Effector memory CD8-positive, alpha-beta T cell (primary cell): Measurements from ENCODE around the gene TRIB2.

Experiments
- ATAC-seq: fragments of 150-1000 bp; cut with Tn5 transposase; replicated peaks from 2 replicates; pipeline ENCODE4 v1.10.0; 2021; ENCODE audit warnings: mild to moderate bottlenecking, moderate library complexity
- DNase-seq, 3 experiments: peaks; one replicate each; pipeline ENCODE4 v3.0.0; 2021
- H3K27ac Mint-ChIP-seq, 2 donors: one replicate each; pipeline ENCODE4 v1.8.0; 2022; ENCODE audit warnings: mild to moderate bottlenecking in 2 of 2, mixed read lengths in 2 of 2, moderate library complexity in 2 of 2
- H3K27me3 Mint-ChIP-seq, 2 donors: one replicate each; pipeline ENCODE4 v1.8.0; 2022; ENCODE audit warnings: mixed read lengths in 2 of 2
- H3K36me3 Mint-ChIP-seq: one replicate; pipeline ENCODE4 v1.8.0; 2022; ENCODE audit warnings: mild to moderate bottlenecking, moderate library complexity, mixed read lengths; ENCODE audit not compliant: insufficient read depth
- H3K4me1 Mint-ChIP-seq, 2 donors: one replicate each; pipeline ENCODE4 v1.8.0; 2022; ENCODE audit warnings: low read depth in 2 of 2, mixed read lengths in 2 of 2
- H3K4me3 Mint-ChIP-seq, 2 donors: one replicate each; pipeline ENCODE4 v1.8.0; 2022; ENCODE audit warnings: mild to moderate bottlenecking in 2 of 2, mixed read lengths in 2 of 2, moderate library complexity in 2 of 2
- H3K9me3 Mint-ChIP-seq, 2 donors: one replicate each; pipeline ENCODE4 v1.8.0; 2022; ENCODE audit warnings: mixed read lengths in 2 of 2

Gene TRIB2

DNA sequence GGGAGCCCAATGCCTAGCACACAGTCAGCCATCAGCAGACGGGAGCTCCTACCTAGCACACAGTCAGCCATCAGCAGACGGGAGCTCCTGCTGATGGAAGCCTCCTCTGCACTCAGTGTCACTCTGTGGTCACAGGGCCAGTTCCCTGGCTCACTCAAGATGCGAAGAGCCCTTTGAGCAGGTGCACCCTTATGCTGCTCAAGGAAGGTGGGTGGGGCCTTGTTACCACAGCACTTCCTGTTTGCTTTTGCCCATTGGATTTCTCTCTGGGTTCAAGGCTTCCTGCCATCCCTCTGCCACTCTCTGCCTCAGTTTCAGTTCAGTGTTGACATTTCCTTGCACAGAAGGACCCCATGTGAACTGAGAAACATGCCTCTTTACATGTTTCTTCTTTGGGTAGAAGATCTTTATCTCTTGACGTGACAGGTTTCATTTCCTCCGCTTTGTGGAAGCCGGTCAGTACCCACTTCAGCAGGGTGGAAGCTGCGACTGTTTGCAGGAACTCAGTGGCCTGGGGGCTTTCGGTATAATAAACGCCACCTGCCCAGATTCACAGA lies 11.6 kb downstream of the TRIB2 start:
- Mint-ChIP-seq H3K27me3 (no peaks in the 10 kb centered on the region), H3K9me3 (no peaks in the 10 kb centered on the region), H3K36me3 (peaks cover 44% of the 10 kb centered on the region), H3K27ac (peak overlapping the region; percentile 75 to 90), H3K4me3 (peak overlapping the region; percentile 76 to 79), H3K4me1 (peaks cover 58 to 66% of the 10 kb centered on the region in 2 donors)
- peak; percentile 84 for ATAC-seq
- peak; percentile 43 to 57 (median 52) for DNase-seq

DNA sequence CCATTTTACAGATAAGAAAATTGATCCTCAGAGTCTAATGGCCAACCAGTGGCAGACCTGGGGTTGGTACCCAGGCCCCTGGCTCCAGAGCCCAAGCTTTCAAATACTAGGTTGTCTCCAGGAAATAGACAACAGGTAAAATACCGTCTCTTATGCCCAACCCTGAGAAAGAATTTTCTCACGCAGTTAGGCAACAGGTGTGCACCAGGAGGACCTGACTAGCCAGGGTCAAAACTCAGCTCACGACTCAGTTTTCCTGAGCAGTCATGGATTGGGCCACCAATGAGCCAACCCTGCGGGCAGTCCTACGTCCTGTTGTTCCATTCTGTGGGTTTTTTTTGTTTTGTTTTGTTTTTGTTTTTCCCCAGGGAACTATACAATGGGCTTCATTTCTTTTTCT lies 13.5 kb downstream of the TRIB2 start:
- no peaks in the 10 kb centered on the region for H3K9me3 Mint-ChIP-seq
- no peak overlapping the region for H3K4me3 Mint-ChIP-seq
- peaks cover 59 to 65% of the 10 kb centered on the region in 2 donors for H3K4me1 Mint-ChIP-seq
- peaks cover 27% of the 10 kb centered on the region for H3K36me3 Mint-ChIP-seq
- ATAC-seq (no peak), DNase-seq (no peak)
- H3K27ac Mint-ChIP-seq, result no peak overlapping the region
- H3K27me3 Mint-ChIP-seq, result no peaks in the 10 kb centered on the region

DNA sequence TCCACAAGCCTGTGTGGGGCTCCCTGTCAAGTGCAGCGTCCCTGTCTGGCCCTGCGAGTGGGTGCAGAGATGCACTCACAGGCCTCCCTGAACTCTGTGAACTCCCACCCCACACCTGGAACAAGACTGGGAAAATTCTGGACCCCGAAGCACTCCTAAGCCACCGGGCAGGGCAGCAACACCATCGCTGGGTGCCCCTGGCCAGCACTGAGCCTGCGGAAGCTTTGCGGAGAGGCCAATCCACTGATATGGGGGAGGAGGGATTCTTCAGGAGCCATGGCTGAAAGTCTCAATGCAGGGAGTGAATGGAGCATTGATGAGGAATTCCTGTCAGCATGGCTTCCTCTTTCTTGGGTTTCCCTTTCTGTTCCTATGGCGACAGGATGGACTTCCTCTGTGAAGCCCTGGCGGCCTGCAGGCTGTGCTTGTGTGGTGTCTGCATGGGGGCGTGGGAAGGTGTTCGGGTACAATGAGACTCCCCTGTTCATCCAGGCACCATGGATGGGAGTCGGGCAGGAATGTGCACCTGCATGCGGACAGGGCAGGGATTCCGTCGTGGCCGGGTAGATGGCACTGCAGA lies 15.1 kb downstream of the TRIB2 start:
- no peaks in the 10 kb centered on the region for H3K9me3 Mint-ChIP-seq
- H3K27me3 Mint-ChIP-seq, result no peaks in the 10 kb centered on the region
- H3K36me3 Mint-ChIP-seq, result peaks cover 17% of the 10 kb centered on the region
- no peak for ATAC-seq
- DNase-seq, result no peak
- no peak overlapping the region for H3K4me3 Mint-ChIP-seq
- peak overlapping the region in 1 of 2 donors; percentile 18 for H3K27ac Mint-ChIP-seq
- peaks cover 63 to 67% of the 10 kb centered on the region in 2 donors for H3K4me1 Mint-ChIP-seq

DNA sequence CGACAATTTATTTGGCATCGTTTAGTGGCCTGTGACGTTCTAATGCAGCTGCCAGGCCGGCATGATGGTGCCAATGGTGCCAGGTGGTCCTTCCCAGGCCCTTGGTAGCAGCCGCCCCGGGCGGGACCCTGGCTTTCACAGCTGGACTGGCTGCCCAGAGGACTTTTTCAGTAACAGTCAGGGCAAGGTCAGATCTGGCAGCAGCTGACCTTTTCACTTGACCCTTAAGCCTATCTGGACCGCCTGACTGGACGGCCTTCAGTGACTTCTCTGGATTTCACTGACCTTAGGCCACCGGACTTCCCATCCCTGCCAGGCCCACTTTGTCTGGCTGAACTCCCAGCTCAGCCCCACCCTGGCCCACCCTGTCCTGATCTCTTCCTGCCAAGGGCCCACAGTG lies 15.9 kb downstream of the TRIB2 start:
- H3K4me3 Mint-ChIP-seq, result no peak overlapping the region
- H3K27ac Mint-ChIP-seq, result peak overlapping the region in 1 of 2 donors; percentile 29
- H3K27me3 Mint-ChIP-seq, result no peaks in the 10 kb centered on the region
- no peak for DNase-seq
- H3K9me3 Mint-ChIP-seq, result no peaks in the 10 kb centered on the region
- ATAC-seq, result no peak
- H3K36me3 Mint-ChIP-seq, result peaks cover 20% of the 10 kb centered on the region
- peaks cover 56 to 65% of the 10 kb centered on the region in 2 donors for H3K4me1 Mint-ChIP-seq

DNA sequence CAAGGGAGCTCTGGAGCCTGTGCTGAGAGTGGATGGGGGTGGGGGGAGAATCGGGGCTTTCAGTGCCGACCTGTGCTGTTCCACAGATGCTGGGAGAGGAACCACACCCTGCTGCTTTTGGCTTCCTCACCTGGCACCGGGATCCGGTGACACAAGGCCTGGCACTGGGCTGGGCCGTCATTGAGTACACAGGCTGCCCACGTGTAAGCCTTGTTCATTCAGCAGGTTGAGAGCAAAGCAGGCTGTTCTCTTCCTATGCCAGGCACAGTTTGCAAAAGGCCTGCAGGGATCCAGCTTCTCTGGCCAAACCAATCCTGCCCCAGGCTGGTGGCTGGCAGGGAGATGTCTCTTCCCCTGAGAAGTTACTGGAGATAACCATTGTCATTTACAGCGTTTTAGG lies 17.1 kb downstream of the TRIB2 start:
- H3K9me3 Mint-ChIP-seq, result no peaks in the 10 kb centered on the region
- no peak overlapping the region for H3K4me3 Mint-ChIP-seq
- ATAC-seq (no peak), DNase-seq (no peak)
- H3K27ac Mint-ChIP-seq, result peak overlapping the region in 1 of 2 donors; percentile 53
- peaks cover 48 to 58% of the 10 kb centered on the region in 2 donors for H3K4me1 Mint-ChIP-seq
- H3K27me3 Mint-ChIP-seq, result no peaks in the 10 kb centered on the region
- H3K36me3 Mint-ChIP-seq, result peaks cover 20% of the 10 kb centered on the region

DNA sequence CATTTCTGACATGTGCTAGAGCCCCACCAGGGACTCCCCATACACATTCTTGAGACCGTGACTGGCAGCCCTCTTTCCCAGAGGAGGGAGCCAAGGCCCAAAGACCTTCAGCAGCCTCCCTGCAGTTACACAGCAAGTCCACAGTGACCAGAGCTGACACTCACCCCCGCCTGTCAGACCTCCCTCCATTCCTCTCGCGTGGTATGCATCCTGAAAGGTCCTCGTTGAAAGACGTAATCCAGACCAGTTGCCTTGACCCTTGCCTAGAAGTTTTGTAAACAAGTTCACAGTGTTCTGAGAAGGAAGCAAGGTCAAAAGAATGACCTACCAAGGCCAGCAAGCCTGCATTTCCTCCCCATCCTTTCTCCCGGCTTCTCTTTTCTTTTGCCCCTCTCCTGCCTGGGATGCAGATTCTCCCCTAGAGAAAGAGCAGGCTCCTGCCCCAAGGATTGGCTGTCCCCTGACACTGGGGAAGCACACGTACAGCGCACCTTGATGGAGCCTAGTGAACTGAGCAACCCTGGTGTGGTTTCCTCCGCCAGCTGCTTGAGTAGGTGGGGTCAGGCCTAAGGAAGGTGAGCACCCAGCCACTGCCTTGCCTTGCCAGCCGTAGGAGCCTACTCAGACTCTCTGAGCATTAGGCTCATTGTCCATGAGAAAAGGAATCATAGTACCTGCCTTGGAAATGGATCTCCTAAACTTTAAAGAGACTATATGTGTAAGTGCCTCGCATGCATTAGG lies 18.3 kb downstream of the TRIB2 start:
- no peak for DNase-seq
- no peaks in the 10 kb centered on the region for H3K27me3 Mint-ChIP-seq
- peak overlapping the region; percentile 50 to 88 for H3K27ac Mint-ChIP-seq
- no peaks in the 10 kb centered on the region for H3K9me3 Mint-ChIP-seq
- peaks cover 43 to 56% of the 10 kb centered on the region in 2 donors for H3K4me1 Mint-ChIP-seq
- ATAC-seq, result peak; percentile 39
- H3K4me3 Mint-ChIP-seq, result peak overlapping the region in 1 of 2 donors; percentile 8
- H3K36me3 Mint-ChIP-seq, result peaks cover 17% of the 10 kb centered on the region

DNA sequence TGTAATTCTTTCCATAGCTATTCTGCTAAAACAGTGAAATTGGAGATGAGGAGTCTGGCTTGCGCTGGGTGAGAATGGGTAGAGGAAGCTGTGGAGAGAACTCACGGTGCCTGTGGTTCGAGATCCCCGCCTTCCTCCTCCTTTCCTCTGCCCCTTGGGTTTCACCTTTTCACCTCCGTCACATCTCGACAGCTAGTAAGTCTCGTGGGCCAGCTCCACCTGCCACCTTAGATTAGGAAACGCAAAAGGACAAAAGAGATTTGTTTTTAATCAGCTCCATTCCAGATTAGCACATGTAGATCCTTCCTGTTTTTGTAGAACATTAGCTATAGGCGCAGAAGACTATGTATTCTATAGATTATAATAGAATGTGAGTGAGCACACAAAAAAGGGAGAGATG lies 20.6 kb downstream of the TRIB2 start:
- Mint-ChIP-seq H3K4me3 (no peak overlapping the region), H3K27me3 (no peaks in the 10 kb centered on the region), H3K36me3 (peaks cover 32% of the 10 kb centered on the region), H3K9me3 (no peaks in the 10 kb centered on the region), H3K4me1 (peaks cover 29 to 43% of the 10 kb centered on the region in 2 donors), H3K27ac (peak overlapping the region in 1 of 2 donors; percentile 83)
- no peak for DNase-seq
- ATAC-seq, result peak; percentile 84

DNA sequence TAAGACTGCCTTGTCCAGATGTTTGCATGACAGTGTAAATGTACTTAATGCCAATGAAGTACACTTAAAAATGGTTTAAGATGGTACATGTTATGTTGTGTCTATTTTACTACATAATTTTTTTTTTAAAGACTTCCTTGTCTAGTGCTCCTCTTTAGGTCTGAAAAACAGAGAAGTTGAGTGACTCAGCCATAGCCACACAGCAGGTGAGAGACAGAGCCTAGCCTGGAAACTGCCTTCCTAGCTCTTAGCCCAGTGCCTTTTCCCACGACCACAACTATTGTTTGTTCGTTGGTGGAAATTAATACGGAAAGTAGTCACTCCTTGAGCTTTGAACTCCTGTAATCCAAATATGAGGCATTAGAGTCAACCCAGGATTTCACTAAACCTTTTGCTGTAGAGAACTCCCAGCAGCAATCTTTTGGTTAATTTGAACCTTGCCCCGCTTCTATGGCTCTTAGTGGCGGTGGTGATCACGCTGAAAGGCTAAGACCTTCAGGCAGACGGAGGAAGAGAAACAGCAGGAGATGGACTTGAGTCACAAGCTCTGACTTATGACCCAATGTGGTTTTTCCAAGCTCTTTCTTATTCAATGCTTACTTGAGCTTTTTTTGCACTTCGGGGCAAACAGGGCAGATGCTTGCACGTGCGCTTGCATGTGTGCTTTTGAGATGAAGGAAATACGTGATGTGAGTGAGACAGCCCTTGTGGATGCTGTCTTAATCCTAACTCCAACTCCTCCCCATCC lies 21.2 kb downstream of the TRIB2 start:
- DNase-seq, result no peak
- no peak for ATAC-seq

DNA sequence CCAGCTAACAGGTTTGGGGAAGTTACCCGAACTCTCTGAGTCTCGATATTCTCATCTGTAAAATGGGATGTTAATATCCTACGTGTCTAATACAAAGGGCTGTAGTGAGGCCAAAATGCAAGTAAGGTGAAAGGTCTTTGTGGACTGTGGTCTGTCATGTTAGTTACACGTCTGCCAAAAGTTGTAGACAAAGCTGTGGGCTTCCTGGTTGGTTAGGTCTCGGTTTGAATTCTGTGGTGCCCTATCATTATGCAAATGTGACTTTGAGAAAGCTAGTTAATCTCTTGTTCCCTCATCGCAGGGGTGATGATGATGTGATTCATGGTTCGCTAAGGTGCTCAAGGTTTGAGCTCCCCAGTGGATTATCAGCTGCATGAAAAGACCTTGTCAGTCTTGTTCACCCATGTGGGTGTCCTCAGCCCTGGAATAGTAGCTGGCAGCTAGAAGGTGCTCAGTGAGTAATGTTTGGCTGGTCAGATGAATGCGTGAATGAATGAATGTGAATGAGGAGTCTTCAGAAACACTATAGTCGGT lies 23.1 kb downstream of the TRIB2 start:
- peaks cover 23 to 42% of the 10 kb centered on the region in 2 donors for H3K4me1 Mint-ChIP-seq
- H3K27me3 Mint-ChIP-seq, result no peaks in the 10 kb centered on the region
- DNase-seq (no peak), ATAC-seq (no peak)
- no peaks in the 10 kb centered on the region for H3K9me3 Mint-ChIP-seq
- H3K4me3 Mint-ChIP-seq, result no peak overlapping the region
- H3K27ac Mint-ChIP-seq, result peak overlapping the region in 1 of 2 donors; percentile 83
- peaks cover 30% of the 10 kb centered on the region for H3K36me3 Mint-ChIP-seq

More for the DNA sequence above, 21.2 kb downstream of the TRIB2 start:
- no peaks in the 10 kb centered on the region for H3K27me3 Mint-ChIP-seq
- H3K4me1 Mint-ChIP-seq, result peaks cover 27 to 42% of the 10 kb centered on the region in 2 donors
- H3K9me3 Mint-ChIP-seq, result no peaks in the 10 kb centered on the region
- peaks cover 30% of the 10 kb centered on the region for H3K36me3 Mint-ChIP-seq
- peak overlapping the region in 1 of 2 donors; percentile 83 for H3K27ac Mint-ChIP-seq
- no peak overlapping the region for H3K4me3 Mint-ChIP-seq

DNA sequence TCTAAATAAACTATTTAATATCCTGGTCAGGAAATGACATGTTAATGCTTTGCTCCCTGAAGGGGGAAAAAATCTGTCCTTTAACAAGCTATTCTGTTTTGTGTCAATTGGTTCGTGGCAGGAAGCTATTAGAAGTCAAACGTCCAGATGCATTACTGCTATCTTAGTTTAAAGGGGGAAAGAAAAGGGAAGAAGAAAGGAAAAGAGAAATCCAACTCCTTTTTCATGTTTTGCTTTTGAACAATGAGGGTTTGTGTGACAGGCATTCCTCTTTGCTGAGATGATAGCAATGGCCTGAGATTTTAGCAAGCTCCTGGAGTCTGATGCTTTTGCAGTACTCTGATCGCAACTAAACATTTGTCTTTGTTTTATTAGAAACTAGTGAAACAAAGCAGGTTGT lies 24.6 kb downstream of the TRIB2 start:
- peaks cover 14 to 28% of the 10 kb centered on the region in 2 donors for H3K4me1 Mint-ChIP-seq

DNA sequence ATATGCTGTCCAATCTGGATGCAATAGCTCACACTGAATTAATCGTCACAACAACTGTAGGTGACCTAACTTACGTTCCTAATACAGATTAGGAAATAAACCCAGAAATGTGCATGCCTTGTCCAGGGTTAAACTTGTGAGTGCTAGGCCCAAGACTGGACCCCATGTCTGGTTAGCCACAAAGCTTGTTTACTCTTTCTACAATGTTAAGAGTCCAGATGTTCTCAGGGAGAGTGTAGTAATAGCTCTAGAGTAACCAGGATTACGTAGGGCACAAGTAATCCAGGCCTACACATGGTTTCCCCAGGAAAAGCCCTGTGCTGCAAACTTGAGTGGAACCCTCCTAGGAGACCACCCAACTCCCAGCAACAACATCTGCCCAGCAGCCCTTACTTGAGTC lies 26.2 kb downstream of the TRIB2 start:
- Mint-ChIP-seq H3K27me3 (no peaks in the 10 kb centered on the region), H3K4me3 (no peak overlapping the region), H3K9me3 (no peaks in the 10 kb centered on the region), H3K36me3 (peaks cover 23% of the 10 kb centered on the region), H3K27ac (peak overlapping the region; percentile 4 to 57), H3K4me1 (peaks cover 13 to 17% of the 10 kb centered on the region in 2 donors)
- ATAC-seq, result no peak
- no peak for DNase-seq

More for the DNA sequence above, 24.6 kb downstream of the TRIB2 start:
- no peak overlapping the region for H3K4me3 Mint-ChIP-seq
- no peak overlapping the region for H3K27ac Mint-ChIP-seq
- H3K9me3 Mint-ChIP-seq, result no peaks in the 10 kb centered on the region
- DNase-seq (no peak), ATAC-seq (no peak)
- H3K36me3 Mint-ChIP-seq, result peaks cover 30% of the 10 kb centered on the region
- no peaks in the 10 kb centered on the region for H3K27me3 Mint-ChIP-seq

DNA sequence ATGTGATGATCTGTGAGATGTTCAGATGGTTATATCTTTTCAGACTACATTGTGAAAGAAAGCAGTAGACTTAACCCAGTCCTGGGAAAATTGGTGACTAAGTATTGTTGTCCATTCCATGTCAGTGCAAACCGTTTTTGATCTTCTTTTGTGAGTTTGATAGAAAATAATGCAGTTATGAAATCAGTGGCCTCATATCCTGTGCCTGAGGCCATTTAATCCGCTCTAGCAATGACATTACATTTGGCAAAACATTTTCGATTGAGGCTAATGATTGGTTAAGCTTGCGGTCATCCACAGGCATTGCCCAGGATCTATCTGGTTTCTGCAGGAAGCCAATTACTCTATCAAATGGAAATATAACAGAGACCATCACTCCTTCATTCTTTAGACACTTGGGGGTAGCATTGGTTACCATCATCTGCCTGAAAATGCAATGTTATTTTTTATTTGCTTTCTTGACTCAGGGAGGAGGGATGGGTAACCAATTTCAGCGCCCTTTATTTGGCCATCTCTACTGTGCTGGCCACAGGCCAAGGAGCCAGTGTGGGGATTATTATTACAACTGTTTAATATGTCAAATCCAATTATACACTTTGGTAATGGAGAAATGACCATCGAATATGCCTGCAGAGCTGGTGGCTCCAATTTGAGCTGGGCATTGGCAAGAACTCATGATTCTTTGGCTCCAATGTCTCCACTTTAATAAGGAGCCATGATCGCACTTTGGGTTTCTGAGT lies 33.6 kb downstream of the TRIB2 start:
- H3K4me3 Mint-ChIP-seq, result no peak overlapping the region
- peaks cover 0 to under 1% of the 10 kb centered on the region in 2 donors for H3K27me3 Mint-ChIP-seq
- no peaks in the 10 kb centered on the region for H3K4me1 Mint-ChIP-seq
- ATAC-seq, result no peak
- H3K36me3 Mint-ChIP-seq, result no peaks in the 10 kb centered on the region
- DNase-seq, result no peak
- H3K27ac Mint-ChIP-seq, result no peak overlapping the region
- no peaks in the 10 kb centered on the region for H3K9me3 Mint-ChIP-seq

DNA sequence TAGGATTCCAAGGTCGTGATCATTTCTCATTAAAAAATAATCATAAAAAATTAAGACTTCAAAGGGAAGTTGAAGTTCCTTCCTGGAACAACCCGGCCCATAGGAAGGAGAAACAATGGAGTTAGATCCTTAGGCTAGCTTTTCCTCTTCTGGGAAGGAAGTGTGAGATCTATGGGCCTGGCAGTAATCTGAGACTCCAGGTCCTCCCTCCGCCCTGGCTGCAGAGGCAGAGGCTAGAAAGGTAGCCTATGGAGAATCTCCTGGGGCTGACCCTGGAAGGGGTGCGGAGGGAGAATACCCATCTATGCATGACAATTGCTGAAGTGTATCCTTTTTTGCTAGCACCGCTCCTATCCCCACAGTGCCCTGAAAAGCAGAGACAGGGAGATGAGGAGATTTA lies 37.9 kb downstream of the TRIB2 start:
- Mint-ChIP-seq H3K27me3 (peaks cover 0 to 13% of the 10 kb centered on the region in 2 donors), H3K9me3 (no peaks in the 10 kb centered on the region), H3K36me3 (no peaks in the 10 kb centered on the region), H3K27ac (no peak overlapping the region), H3K4me1 (no peaks in the 10 kb centered on the region), H3K4me3 (no peak overlapping the region)
- ATAC-seq (no peak), DNase-seq (no peak)
